HTR-8/SVneo (cell line): Measurements from ENCODE around the gene MT4.

Experiments used
- DNase-seq: peaks from one replicate; pipeline ENCODE4 v3.0.0; 2011; ENCODE audit warnings: low spot score, mixed read lengths; ENCODE audit not compliant: insufficient read length
- FAIRE-seq: peaks from 2 replicates; lab custom pipeline; 2011; peaks lifted over from hg19 to GRCh38; lab: Jason Lieb, UNC

MT4 gene

GRCh38 chr16:56617212-56618085 is 52.6 kb downstream of the MT4 start:
- no peak for FAIRE-seq
- no peak for DNase-seq

GRCh38 chr16:56618138-56618537 is 53.3 kb downstream of the MT4 start:
- FAIRE-seq (no peak), DNase-seq (no peak)
